Upper lobe of left lung (tissue), 4 donors: ENCODE results near the gene ZNF32.

Experiments
- CTCF ChIP-seq, 6 experiments: fragments of 450-650 bp in 4 of 6; fragments of 200-600 bp in 2 of 6; sonication (generic) in 2 of 6; IDR thresholded peaks; one replicate each; pipeline ENCODE4 v1.5.1; 2016 to 2019; ENCODE audit warnings: antibody characterized with exemption in 6 of 6
- EP300 ChIP-seq, 4 donors: sonication (generic); formaldehyde crosslinking; IDR thresholded peaks; one replicate each; pipeline ENCODE4 v1.5.1; 2017; ENCODE audit warnings: antibody characterized with exemption in 4 of 4, control low read depth in 2 of 4
- POLR2A ChIP-seq, 4 donors: fragments of 450-650 bp; IDR thresholded peaks; one replicate each; pipeline ENCODE4 v1.5.1; 2016 to 2017; ENCODE audit warnings: antibody characterized with exemption in 4 of 4, mild to moderate bottlenecking in 2 of 4
- POLR2AphosphoS5 ChIP-seq, 2 donors: sonication (generic); formaldehyde crosslinking; IDR thresholded peaks; one replicate each; pipeline ENCODE4 v1.5.1; 2017; ENCODE audit warnings: antibody characterized with exemption in 2 of 2

GRCh38 chr10:43667761-43668386, 19.2 kb upstream of the ZNF32 start:
- TF ChIP-seq CTCF (IDR thresholded peaks at IDR 0.05): no peak
- TF ChIP-seq EP300 (IDR thresholded peaks at IDR 0.05): no peak
- no peak for TF ChIP-seq POLR2A (IDR thresholded peaks at IDR 0.05)
- TF ChIP-seq POLR2AphosphoS5 (IDR thresholded peaks at IDR 0.05): no peak
